HG03439 (cell line): ENCODE data around the gene PARP14.
"Not testable (repeated sequence)": the region's sequence is repeated elsewhere in the genome, so short reads cannot be mapped to it uniquely, and the experiment has no call there.

Source experiments
- ATAC-seq: cut with Tn5 transposase; IDR thresholded peaks from one replicate; pipeline ENCODE4 v1.9.1; 2021; ENCODE audit warnings: mild to moderate bottlenecking, moderate library complexity; ENCODE audit not compliant: unreplicated experiment

The PARP14 gene

DNA sequence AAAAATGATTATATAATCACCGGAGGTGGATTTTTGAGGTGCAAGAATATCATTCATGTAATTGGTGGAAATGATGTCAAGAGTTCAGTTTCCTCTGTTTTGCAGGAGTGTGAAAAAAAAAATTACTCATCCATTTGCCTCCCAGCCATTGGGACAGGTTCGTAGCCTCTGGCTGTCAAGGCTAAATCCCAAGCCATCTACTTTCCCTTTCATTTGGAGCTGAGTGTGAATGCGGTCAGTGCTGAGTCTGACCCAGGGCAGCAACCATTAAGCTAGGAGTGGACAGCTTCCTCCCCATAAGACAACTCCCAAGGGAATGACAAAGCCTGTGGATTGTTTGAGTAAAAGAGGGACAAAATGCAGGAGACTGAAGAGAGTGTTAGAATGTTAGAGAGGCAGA, 33.6 kb downstream of the PARP14 start:
- ATAC-seq, result no peak

DNA sequence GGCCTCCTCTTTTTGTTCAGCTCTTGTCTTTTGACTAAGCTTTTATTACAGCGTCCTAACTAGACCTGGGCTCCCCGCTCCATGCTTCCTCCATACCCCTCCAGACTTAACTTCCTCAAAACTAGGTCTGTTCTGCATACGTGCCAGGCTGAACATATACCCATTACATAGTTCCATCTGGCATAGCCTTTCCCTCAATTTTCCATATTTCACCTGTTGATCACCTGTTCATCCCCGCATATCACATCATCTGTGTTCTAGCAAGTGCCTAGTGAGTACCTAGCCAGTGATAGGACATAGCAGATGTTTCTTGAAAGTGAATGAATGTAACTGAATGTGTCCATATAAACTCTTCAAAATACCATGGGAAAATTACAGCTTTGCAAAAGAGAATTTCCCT, 36.0 kb downstream of the PARP14 start:
- ATAC-seq, result no peak

DNA sequence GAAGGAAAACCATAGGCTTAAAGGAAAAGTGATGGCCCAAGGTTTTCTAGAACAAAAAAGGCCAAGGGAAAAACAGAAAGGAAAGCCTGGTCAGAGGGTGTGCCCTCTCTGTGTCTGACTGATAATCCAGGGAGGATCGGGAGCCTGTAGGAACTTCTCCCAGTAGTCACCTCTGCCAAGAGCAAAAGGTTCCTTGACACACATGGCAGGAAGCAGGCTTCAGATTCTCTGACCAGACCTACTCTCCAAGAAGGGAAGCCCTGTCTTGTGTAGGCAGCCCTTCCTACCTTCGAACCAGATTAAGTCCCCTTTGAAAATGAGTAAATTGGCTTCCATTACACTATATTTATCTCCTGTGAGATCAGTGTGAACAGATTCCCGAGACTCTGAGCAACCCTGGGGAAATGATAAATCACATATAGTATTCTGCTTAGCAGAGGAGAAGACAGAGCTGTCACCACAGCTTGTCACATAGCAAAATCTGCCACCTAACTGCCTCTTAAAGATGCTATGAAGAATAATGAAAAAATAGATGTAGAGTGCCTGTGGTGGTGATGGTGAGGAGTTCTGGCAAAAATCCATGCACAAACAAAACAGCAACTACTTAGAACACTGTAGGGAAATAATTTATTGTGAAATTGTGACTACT, 38.8 kb downstream of the PARP14 start:
- no peak for ATAC-seq

DNA sequence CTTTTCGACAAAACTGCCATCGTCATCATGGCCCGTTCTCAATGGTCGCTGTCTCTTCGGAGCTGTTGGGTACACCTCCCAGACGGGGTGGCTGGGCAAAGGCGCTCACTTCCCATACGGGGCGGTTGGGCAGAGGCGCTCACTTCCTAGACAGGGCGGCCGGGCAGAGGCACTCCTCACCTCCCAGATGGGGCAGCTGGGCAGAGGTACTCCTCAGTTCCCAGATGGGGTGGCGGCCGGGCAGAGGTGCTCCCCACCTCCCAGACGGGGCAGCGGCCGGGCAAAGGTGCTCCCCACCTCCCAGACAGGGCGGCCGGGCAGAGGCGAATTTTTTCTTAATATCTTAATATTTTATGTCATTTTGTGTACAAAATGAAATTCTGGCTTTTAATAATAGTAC, 44.5 kb downstream of the PARP14 start:
- ATAC-seq, result no peak

DNA sequence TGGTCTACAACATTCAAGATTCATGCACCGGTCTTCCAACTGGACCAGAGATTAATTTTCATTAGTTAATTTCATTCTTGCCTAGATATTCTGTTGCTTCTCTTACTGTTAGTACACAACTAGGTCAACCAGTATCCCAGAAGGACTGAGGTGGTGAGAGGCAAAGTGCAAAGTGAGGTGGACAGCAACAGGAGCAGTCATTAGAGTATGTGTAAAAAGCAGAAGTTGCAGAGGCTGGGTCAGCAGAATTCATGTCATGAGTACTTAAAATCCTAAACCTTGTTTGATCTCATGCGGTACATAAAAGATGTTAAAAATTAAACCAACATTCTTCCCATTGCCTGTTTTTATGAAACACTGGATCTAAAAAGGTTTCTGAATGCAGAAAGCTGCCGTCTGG, 46.7 kb downstream of the PARP14 start:
- ATAC-seq, result no peak

DNA sequence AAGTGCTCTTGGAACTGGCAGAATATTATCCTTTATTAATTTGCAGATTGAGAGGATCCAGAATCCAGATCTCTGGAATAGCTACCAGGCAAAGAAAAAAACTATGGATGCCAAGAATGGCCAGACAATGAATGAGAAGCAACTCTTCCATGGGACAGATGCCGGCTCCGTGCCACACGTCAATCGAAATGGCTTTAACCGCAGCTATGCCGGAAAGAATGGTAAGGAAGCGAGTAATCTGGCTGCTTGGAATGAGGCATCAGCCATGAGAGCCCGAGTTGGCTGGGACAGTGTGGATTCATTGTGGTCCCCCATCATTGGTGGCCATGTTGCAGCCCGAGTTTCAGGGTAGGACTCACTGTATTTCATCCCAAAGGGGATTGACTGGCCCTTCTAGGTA, 47.1 kb downstream of the PARP14 start:
- no peak for ATAC-seq

DNA sequence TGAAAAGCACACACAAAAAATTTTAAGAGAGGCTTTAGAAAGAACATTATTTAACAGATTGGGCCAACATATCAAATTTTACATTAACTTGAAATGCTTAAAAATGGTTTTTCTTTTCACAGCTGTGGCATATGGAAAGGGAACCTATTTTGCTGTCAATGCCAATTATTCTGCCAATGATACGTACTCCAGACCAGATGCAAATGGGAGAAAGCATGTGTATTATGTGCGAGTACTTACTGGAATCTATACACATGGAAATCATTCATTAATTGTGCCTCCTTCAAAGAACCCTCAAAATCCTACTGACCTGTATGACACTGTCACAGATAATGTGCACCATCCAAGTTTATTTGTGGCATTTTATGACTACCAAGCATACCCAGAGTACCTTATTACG, 47.5 kb downstream of the PARP14 start:
- ATAC-seq, result no peak

DNA sequence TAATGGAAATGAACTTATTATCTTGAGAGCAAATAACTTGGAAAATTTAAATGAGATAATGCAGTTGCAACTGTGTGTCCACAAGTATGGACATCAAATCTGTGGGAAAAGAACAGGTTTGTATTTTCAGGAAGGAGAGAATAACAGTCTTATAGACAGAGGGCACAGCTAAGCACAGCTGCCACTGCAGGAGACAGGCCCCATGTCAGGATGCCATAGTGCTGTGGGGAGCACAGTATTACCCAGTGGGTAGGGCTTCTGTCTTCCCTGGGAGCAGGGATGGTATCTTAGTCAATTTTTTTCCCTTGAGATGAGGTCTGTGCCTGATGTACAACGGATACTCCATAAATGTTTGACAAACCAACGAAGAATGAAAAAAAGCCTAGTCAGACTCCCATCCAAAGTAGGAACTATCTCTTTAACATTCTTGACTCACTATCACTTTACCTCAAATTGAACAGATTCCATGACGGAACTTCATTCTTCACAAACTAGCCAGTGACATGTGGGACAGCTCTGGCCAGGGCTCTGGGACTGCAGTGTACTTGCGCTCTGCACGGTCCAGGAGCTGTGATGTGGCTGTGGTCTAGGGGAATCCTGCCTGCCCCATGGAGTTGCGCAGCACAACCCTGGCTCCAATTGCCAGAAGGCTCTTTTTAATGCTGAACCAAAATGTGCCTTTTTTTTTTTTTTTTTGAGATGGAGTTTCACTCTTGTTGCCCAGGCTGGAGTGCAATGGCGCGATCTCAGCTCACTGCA, 48.3 kb downstream of the PARP14 start:
- ATAC-seq, result no peak

DNA sequence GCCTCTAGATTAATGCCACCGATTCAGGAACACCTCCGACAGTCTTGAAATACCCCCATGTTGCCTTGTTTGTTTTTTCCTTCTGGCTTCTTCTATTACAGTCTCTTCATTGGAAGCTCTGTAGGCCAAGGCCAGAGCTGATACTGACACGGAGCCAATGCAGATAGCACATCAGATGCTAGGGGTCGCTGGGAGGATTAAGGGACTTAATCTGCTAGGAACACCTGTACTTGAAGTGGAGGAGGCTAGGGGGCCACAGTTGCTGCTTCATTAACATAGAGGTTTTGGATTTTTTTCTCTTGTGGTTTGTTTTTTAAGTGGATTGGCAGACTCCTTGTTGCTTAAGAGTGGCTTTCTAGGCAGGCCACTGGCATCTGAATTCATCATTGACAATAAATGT, 49.6 kb downstream of the PARP14 start:
- no peak for ATAC-seq

DNA sequence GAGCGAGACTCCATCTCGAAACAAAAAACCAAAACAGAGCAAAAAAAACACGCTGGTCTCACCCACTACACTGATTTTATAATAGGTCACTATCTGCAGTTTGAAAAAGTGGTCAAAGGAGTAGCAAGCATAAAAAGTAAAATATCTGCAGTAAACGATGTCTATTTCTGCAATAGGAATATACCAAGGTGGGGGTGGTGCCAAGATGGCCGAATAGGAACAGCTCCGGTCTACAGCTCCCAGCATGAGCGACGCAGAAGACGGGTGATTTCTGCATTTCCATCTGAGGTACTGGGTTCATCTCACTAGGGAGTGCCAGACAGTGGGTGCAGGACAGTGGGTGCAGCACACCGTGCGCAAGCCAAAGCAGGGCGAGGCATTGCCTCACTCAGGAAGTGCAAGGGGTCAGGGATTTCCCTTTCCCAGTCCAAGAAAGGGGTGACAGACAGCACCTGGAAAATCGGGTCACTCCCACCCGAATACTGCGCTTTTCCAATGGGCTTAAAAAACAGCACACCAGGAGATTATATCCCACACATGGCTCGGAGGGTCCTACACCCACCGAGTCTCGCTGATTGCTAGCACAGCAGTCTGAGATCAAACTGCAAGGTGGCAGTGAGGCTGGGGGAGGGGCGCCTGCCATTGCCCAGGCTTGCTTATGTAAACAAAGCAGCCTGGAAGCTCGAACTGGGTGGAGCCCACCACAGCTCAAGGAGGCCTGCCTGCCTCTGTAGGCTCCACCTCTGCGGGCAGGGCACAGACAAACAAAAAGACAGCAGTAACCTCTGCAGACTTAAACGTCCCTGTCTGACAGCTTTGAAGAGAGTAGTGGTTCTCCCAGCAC, 52.3 kb downstream of the PARP14 start:
- ATAC-seq, result not testable (repeated sequence)

DNA sequence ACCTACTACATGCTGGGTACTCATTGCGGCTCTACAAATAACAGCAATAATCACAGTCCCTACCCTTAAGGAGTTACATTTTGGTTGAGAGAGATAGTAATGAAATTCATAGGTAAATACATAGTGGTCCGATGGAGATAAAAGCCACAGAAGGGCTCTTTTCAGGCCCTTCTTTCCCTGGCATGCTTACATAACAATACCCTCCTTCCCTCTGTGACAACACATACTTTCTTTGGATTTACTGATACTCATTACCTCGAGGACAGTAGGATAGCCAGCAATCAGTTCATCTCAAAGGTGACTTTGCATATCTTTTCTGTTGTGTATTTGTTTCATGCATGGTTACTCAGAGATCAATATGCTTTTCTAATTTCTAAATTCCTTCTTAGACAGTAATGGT, 58.5 kb downstream of the PARP14 start:
- no peak for ATAC-seq

DNA sequence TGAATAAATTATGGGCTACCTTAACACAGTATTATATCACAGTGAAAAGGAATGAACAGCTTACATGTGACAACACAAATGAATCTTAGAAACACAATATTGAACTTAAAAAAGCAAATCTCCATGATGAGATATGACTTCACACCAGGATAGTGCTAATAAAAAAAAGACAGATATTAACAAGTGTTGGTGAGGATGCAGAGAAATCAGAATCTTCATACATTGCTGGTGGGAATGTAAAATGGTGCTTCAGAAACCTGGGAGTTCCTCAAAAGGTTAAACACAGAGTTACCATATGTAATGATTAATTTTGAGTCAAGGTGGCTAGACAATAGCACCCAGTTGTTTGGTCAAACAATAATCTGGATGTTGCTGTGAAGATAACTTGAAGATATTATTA, 61.6 kb downstream of the PARP14 start:
- no peak for ATAC-seq

DNA sequence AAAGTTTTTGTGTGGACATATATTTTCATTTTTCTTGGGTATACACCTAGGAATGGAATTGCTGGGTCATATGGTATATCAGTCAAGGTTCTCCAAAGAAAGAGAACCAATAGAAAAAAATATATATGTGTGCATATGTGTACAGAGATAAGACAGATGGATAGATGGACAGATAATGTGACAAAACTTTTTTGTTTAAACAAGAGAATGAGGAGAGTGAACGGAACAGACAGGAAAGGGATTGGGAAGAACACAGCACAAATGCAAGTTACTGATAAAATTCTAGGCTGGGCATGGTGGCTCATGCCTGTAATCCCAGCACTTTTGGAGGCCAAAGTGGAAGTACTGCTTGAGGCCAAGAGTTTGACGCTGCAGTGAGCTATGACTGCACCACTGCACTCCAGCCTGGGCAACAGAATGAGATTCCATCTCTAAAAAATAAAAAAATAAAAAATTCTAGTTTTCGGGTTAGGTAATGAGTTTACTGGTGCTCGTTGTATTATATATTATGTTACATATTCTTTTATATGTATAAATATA, 63.0 kb downstream of the PARP14 start:
- ATAC-seq, result no peak

DNA sequence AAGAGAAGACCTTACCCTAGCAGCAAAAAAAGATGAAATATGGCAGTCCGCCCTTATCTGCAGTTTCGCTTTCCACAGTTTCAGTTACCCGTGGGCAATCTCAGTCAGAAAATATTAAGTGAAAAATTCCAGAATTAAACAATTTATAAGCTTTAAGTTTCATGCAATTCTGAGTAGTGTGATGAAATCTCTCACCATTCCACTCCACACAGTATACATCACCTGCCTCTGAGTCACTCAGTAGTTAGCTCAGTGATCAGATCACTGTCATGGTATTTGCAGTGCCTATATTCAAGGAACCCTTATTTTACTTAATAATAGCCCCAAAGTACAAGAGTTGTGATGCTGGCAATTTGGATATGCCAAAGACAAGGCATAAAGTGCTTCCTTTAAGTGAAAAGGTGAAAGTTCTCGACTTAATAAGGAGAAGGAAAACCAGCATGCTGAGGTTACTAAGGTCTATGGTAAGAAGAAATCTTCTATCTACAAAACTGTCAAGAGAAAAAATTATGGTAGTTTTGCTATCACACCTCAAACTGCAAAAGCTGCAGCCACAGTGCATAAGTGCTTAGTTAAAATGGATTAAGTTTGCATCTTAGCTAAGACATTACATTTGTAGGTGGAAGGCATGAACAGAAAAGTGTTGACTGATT, 64.9 kb downstream of the PARP14 start:
- ATAC-seq, result no peak

DNA sequence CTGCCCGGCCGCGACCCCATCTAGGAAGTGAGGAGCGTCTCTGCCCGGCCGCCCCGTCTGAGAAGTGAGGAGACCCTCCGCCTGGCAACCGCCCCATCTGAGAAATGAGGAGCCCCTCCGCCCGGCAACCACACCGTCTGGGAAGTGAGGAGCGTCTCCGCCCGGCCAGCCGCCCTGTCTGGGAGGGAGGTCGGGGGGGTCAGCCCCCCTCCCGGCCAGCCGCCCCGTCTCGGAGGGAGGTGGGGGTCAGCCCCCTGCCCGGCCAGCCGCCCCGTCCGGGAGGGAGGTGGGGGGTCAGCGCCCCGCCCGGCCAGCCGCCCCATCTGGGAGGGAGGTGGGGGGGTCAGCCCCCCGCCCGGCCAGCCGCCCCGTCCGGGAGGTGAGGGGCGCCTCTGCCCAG, 66.7 kb downstream of the PARP14 start:
- not testable (repeated sequence) for ATAC-seq

DNA sequence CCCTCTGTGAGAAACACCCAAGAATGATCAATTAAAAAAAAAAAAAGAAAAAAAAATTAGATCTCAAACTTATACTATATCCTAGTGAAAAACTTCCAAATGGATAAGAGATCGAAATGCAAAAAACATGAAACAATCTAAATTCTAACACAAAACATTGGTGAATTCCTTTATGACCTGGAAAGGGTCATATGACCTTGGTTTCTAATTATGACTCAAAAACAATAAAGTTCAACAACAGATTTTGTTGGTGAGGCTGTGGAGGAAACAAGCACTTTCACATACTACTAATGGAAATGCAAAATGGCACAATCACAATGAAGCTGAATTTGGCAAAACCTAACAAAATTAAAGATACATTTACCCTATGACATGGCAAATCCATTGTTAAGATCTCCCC, 67.7 kb downstream of the PARP14 start:
- ATAC-seq, result no peak

DNA sequence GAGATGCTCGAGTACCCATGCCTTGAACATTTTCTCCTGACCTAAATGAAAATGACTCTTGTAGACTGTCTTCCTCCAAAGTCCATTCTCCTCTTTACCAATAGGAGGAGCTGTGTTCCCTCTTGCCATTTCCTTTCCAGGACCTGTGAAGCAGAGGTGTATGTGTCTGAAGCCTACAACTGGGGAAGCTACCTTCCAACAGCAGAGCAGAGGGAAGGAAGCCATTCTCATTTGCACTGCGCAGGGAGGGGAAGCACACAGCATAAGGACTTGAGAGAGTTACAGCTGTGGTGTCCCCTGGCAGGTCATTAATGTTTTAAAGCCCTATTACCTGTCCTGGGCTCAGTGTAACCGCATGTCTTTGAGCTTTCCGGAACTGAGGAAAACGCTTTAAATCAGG, 74.3 kb downstream of the PARP14 start:
- peak; percentile 64 for ATAC-seq

DNA sequence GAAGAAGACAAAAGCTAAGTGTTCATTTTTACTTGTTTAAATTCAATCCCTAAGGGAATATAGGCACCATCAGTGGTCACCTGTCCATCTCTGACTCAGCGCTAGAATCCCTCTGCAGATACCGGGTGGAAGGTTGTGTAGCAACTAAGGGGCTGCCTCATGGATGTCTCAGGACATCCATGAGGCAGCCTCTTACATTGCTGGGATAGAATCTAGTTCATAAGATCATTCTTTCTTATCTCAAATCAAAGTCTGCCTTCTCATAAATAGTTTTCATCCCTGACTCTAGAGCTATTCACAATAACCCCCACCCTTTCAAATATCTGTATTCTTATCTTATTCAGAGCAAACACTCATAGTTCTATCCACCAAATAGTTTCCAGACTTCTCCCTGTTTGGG, 74.9 kb downstream of the PARP14 start:
- no peak for ATAC-seq

DNA sequence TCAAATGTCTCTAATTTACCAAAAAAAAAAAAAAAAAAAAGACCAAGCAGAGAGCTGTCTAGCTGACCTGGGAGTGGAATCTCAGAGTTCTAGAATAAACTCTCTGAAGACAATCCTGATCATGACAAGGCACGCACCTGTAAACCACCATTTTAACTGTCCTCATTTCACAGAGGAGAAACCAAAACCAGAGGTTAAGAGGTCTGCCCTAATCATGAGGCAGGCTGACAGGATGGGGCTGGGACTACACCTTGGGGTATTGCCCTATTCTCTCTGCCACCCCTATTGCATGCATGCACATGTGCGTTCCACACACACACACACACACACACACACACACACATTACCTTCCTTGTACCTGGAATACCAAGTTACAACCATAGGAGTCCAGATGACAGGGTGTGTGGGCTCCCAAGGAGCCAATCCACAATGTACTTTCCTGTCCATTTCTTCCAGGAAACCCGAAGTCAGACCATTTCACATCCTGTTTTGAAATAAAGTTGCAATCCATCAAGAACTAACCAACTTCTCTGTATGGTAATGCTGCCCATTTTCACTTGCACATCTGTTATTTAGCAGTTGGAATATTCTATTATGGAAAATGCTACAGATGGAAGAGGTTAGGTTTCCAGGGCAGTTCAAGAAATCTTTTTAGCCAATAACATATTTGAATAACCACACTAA, 78.4 kb downstream of the PARP14 start:
- no peak for ATAC-seq

DNA sequence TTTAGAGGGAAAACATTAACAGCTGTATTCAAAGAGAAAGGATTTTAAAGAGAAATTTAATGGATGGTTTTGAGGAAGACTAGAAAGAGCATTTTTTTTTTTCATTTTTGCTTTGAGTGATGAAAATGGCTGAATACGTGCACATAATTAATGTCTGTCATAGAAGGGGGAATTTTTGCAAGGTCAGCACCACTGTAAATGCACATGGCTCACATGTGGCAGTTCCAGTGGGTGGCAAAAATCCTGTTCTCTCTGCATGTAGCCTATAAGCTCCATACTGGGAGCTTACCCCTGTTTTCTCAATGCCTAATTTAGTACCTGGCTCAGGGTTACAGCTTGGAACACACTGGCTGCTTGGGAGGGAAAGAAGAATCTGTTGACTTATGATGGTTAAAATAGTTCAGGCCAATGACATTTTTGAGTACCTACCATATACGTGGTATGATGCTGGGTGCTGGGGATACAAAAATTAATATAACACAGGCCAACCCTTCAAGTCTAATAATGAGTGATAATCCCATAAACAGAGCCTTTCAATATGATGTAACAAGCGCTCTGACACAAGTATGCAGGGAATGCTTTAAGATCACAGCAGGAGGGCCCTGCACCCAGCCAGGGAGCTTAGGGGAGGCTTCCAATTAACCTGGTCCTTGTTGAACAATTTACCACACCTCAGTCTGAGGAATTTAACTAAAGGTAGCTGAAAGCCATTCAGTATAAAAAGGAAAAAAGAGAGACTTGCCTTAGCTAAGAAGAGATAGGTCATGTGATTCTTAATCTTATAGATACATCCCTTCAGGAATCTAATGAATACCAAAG, 80.0 kb downstream of the PARP14 start:
- no peak for ATAC-seq
